Tibial artery (tissue), 4 donors: ENCODE data around the gene CDC40.

Experiments used
- DNase-seq, 2 donors: peaks; one replicate each; pipeline ENCODE4 v3.0.0-alpha.2; 2019
- H3K27ac ChIP-seq, 2 donors: fragments of 200-600 bp; sonication (generic) in 1 of 2; 1 replicate in 1 of 2; 2 replicates in 1 of 2; pipeline ENCODE4 v1.5.1; 2018 to 2019; ENCODE audit warnings: mild to moderate bottlenecking in 1 of 2
- H3K27me3 ChIP-seq, 2 donors: fragments of 200-600 bp; sonication (generic) in 1 of 2; one replicate each; pipeline versions ENCODE4 v1.5.1 to v1.6.0; 2016 to 2019
- H3K36me3 ChIP-seq, 3 donors: fragments of 200-600 bp; sonication (generic) in 2 of 3; one replicate each; pipeline ENCODE4 v1.5.1; 2016 to 2019; ENCODE audit warnings: mild to moderate bottlenecking in 2 of 3
- H3K4me1 ChIP-seq, 4 donors: fragments of 200-600 bp; sonication (generic) in 2 of 4; 1 replicate in 3 of 4; 2 replicates in 1 of 4; pipeline ENCODE4 v1.5.1; 2016 to 2019
- H3K4me3 ChIP-seq, 2 donors: fragments of 200-600 bp; sonication (generic) in 1 of 2; 1 replicate in 1 of 2; 2 replicates in 1 of 2; pipeline ENCODE4 v1.5.1; 2018 to 2019; ENCODE audit warnings: mild to moderate bottlenecking in 2 of 2
- H3K9me3 ChIP-seq, 3 donors: fragments of 200-600 bp; sonication (generic) in 1 of 3; one replicate each; pipeline ENCODE4 v1.5.1; 2016 to 2019
- CTCF ChIP-seq, 2 experiments: fragments of 200-600 bp in 1 of 2; fragments of 450-650 bp in 1 of 2; IDR thresholded peaks; one replicate each; pipeline ENCODE4 v1.5.1; 2017 to 2019; ENCODE audit warnings: antibody characterized with exemption in 2 of 2, mild to moderate bottlenecking in 1 of 2, moderate library complexity in 1 of 2
- intact Hi-C: fragments of 100-400 bp; cut with DNase I; formaldehyde crosslinking; loops from one replicate; pipeline ENCODE4 v1.15.0; 2023; ENCODE audit warnings: low total_unique reads

CDC40 gene

GRCh38 chr6:110180228-110181008 is at the start of gene CDC40:
CDC40 (plus strand) TSS chr6:110180427; CDS start chr6:110180445, 18 bp downstream.
- Histone ChIP-seq H3K27ac (peak within 1 kb of the TSS; percentile 75 to 85), H3K4me1 (peaks cover 0 to 43% (median 32%) of the 10 kb centered on the region in 4 donors), H3K9me3 (no peaks in the 10 kb centered on the region), H3K4me3 (peak within 1 kb of the TSS; percentile 66 to 71), H3K36me3 (no peaks in the 10 kb centered on the region), H3K27me3 (no peaks in the 10 kb centered on the region)
- TF ChIP-seq CTCF (IDR thresholded peaks at IDR 0.05), result no peak
- intact Hi-C loops, result loop anchor here (5.0 kb wide), 1 partner anchor 692 kb away; the partner anchor contains the start of gene AMD1
- DNase-seq, result peak; percentile 44 to 76

GRCh38 chr6:110137924-110138887 is 42.0 kb upstream of the CDC40 start:
- Histone ChIP-seq H3K27ac (no peak overlapping the region), H3K9me3 (peaks cover 0 to 8% (median 0%) of the 10 kb centered on the region in 3 donors), H3K36me3 (peaks cover 0 to 6% (median 0%) of the 10 kb centered on the region in 3 donors), H3K27me3 (no peaks in the 10 kb centered on the region), H3K4me1 (no peaks in the 10 kb centered on the region), H3K4me3 (no peak overlapping the region)
- no peak for TF ChIP-seq CTCF (IDR thresholded peaks at IDR 0.05)
- DNase-seq, result no peak
- intact Hi-C loops, result no loop called here

- intact Hi-C loops, result no loop called here
- peaks cover 0 to 8% (median 0%) of the 10 kb centered on the region in 3 donors for H3K9me3 ChIP-seq
Measured at GRCh38 chr6:110139052-110139451, 41.2 kb upstream of the CDC40 start.

GRCh38 chr6:110140650-110141049 is 39.6 kb upstream of the CDC40 start:
- H3K36me3 ChIP-seq, result peaks cover 0 to 6% (median 0%) of the 10 kb centered on the region in 3 donors
- DNase-seq, result no peak
- no peaks in the 10 kb centered on the region for H3K27me3 ChIP-seq
- no peaks in the 10 kb centered on the region for H3K4me1 ChIP-seq
- no peak overlapping the region for H3K4me3 ChIP-seq
- intact Hi-C loops, result no loop called here
- H3K27ac ChIP-seq, result no peak overlapping the region
- TF ChIP-seq CTCF (IDR thresholded peaks at IDR 0.05), result no peak
- H3K9me3 ChIP-seq, result peaks cover 0 to 8% (median 0%) of the 10 kb centered on the region in 3 donors

More at GRCh38 chr6:110139052-110139451, 41.2 kb upstream of the CDC40 start:
- H3K27me3 ChIP-seq, result no peaks in the 10 kb centered on the region
- no peak for TF ChIP-seq CTCF (IDR thresholded peaks at IDR 0.05)
- DNase-seq, result no peak
- no peaks in the 10 kb centered on the region for H3K4me1 ChIP-seq
- no peak overlapping the region for H3K27ac ChIP-seq
- peaks cover 0 to 6% (median 0%) of the 10 kb centered on the region in 3 donors for H3K36me3 ChIP-seq
- no peak overlapping the region for H3K4me3 ChIP-seq

- Histone ChIP-seq H3K27ac (no peak overlapping the region), H3K36me3 (no peaks in the 10 kb centered on the region), H3K4me3 (no peak overlapping the region), H3K4me1 (no peaks in the 10 kb centered on the region), H3K27me3 (no peaks in the 10 kb centered on the region), H3K9me3 (no peaks in the 10 kb centered on the region)
- intact Hi-C loops, result no loop called here
- no peak for DNase-seq
- no peak for TF ChIP-seq CTCF (IDR thresholded peaks at IDR 0.05)
Measured at GRCh38 chr6:110147870-110148269, 32.4 kb upstream of the CDC40 start.
